ENCODE results near the gene LOXL1. TPM values are rescaled to one million over a fixed set of nuclear protein-coding genes. Genes with fewer than 3 reads are reported as not detected.

LOXL1 gene
- total and polyA plus RNA-seq, 5 donors from 2014 or later: 6.8 to 24.2 (median 7.9) TPM

DNA sequence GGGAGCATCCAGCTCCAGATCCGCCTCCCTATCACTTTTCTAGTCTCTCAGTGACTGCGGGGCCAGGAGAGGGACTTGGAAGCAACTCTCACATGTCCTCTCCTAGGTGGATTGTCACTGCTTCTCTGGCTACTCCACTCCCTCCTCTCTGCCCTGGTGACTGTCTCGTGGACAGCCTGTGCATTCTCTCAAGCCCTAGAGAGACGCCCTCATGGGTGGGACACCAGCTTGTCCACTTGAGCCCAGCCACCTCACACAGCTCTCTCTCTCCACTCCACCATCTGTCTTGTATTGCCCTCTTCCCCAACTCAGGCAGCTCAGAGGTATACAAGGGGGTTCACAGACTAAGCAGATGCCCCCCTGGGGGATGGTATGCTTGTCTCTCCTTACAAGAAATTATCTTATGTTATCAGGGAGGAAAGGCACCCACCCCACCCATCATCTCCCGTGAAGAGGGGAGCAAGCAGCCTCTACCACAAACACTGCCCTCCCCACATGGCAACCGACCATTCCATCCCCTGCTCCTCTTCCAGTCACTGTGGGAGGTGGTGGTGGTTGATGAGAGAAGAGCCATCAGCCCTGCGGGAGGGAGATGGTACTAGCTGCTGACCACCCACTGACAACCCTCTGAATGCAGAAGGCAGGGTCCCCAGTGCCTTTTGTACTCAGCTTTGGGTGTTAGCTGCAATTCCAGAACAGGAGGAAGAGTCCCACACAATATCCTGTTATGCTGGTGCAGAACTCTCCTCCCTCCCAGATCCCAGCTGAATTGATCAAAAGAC lies 15.5 kb upstream of the LOXL1 start:
- ATAC-seq (ENCODE audit: low read depth in 2 of 2) (no peak), DNase-seq (no peak)
- Histone ChIP-seq H3K4me1 (ENCODE audit: control insufficient read depth, insufficient read depth, low read length, poor library complexity, severe bottlenecking) (peaks cover 6% of the 10 kb centered on the region), H3K27me3 (ENCODE audit: control insufficient read depth, insufficient read depth, low read length) (no peaks in the 10 kb centered on the region), H3K9me3 (ENCODE audit: control insufficient read depth in 2 of 2, low read length in 2 of 2) (no peaks in the 10 kb centered on the region), H3K4me3 (ENCODE audit: low read depth, low read length) (no peak overlapping the region), H3K27ac (ENCODE audit: insufficient read depth, low read length, poor library complexity, severe bottlenecking) (no peak overlapping the region), H3K36me3 (ENCODE audit: control insufficient read depth, insufficient read depth, low read length) (no peaks in the 10 kb centered on the region)
- H3K27ac Mint-ChIP-seq: no peak overlapping the region
- H3K36me3 Mint-ChIP-seq: peaks cover 28% of the 10 kb centered on the region
- no peaks in the 10 kb centered on the region for H3K9me3 Mint-ChIP-seq
- H3K4me3 Mint-ChIP-seq: no peak overlapping the region
- H3K4me1 Mint-ChIP-seq: peaks cover 0 to 14% (median 7%) of the 10 kb centered on the region in 4 donors
- peaks cover 8% of the 10 kb centered on the region for H3K27me3 Mint-ChIP-seq

- Histone ChIP-seq H3K9me3 (ENCODE audit: control insufficient read depth in 2 of 2, low read length in 2 of 2) (no peaks in the 10 kb centered on the region), H3K4me1 (ENCODE audit: control insufficient read depth, insufficient read depth, low read length, poor library complexity, severe bottlenecking) (peaks cover 6% of the 10 kb centered on the region), H3K27ac (ENCODE audit: insufficient read depth, low read length, poor library complexity, severe bottlenecking) (no peak overlapping the region), H3K27me3 (ENCODE audit: control insufficient read depth, insufficient read depth, low read length) (no peaks in the 10 kb centered on the region), H3K36me3 (ENCODE audit: control insufficient read depth, insufficient read depth, low read length) (peaks cover 3% of the 10 kb centered on the region), H3K4me3 (ENCODE audit: low read depth, low read length) (no peak overlapping the region)
- DNase-seq (no peak), ATAC-seq (ENCODE audit: low read depth in 2 of 2) (no peak)
- Mint-ChIP-seq H3K9me3 (no peaks in the 10 kb centered on the region), H3K27me3 (peaks cover 4% of the 10 kb centered on the region), H3K36me3 (peaks cover 27% of the 10 kb centered on the region), H3K4me3 (no peak overlapping the region), H3K4me1 (peaks cover 0 to 14% (median 7%) of the 10 kb centered on the region in 4 donors), H3K27ac (no peak overlapping the region)
Measured at GRCh38 chr15:73912030-73912596, 14.1 kb upstream of the LOXL1 start.

DNA sequence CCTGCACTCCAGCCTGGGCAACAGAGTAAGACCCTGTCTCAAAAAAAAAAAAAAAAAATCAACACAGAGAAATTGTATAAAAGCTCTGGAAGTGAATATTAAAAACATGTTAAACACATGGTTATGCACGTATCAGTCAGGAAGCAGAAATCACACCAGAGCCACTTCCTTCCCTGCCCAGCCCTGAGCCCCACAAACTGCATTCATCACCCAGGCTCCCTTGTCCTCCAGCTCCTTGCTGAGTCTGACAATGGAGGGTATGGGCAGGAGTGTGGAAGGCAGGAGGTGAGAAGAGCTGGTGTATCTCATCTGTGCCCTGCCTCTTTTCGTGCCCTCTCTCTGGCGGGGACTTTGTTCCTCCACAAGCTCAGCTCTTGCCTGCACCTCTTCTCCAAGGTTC lies 12.1 kb upstream of the LOXL1 start:
- H3K27ac Mint-ChIP-seq: peak overlapping the region in 1 of 3 donors; percentile 52
- peak in 1 of 2 donors; percentile 50 for ATAC-seq (ENCODE audit: low read depth in 2 of 2)

GRCh38 chr15:73915082-73915481 lies 11.2 kb upstream of the LOXL1 start:
- Histone ChIP-seq H3K4me3 (ENCODE audit: low read depth, low read length) (no peak overlapping the region), H3K9me3 (ENCODE audit: control insufficient read depth in 2 of 2, low read length in 2 of 2) (no peaks in the 10 kb centered on the region), H3K27ac (ENCODE audit: insufficient read depth, low read length, poor library complexity, severe bottlenecking) (no peak overlapping the region), H3K27me3 (ENCODE audit: control insufficient read depth, insufficient read depth, low read length) (no peaks in the 10 kb centered on the region), H3K4me1 (ENCODE audit: control insufficient read depth, insufficient read depth, low read length, poor library complexity, severe bottlenecking) (peaks cover 9% of the 10 kb centered on the region), H3K36me3 (ENCODE audit: control insufficient read depth, insufficient read depth, low read length) (peaks cover 13% of the 10 kb centered on the region)
- Mint-ChIP-seq H3K9me3 (peaks cover 0 to 12% (median 1%) of the 10 kb centered on the region in 7 donors), H3K4me1 (peaks cover 3 to 18% (median 10%) of the 10 kb centered on the region in 4 donors), H3K4me3 (no peak overlapping the region), H3K36me3 (peaks cover 40% of the 10 kb centered on the region), H3K27ac (peak overlapping the region in 1 of 3 donors; percentile 52), H3K27me3 (peaks cover 4% of the 10 kb centered on the region)
- ATAC-seq (ENCODE audit: low read depth in 2 of 2): no peak
- DNase-seq: no peak

More for the DNA sequence above, 12.1 kb upstream of the LOXL1 start:
- Mint-ChIP-seq H3K36me3 (peaks cover 41% of the 10 kb centered on the region), H3K9me3 (peaks cover 0 to 12% (median 1%) of the 10 kb centered on the region in 7 donors), H3K4me3 (peak overlapping the region in 1 of 4 donors; percentile 22), H3K4me1 (peaks cover 0 to 17% (median 7%) of the 10 kb centered on the region in 4 donors), H3K27me3 (peaks cover 4% of the 10 kb centered on the region)
- Histone ChIP-seq H3K4me3 (ENCODE audit: low read depth, low read length) (no peak overlapping the region), H3K27ac (ENCODE audit: insufficient read depth, low read length, poor library complexity, severe bottlenecking) (no peak overlapping the region), H3K4me1 (ENCODE audit: control insufficient read depth, insufficient read depth, low read length, poor library complexity, severe bottlenecking) (peaks cover 6% of the 10 kb centered on the region), H3K36me3 (ENCODE audit: control insufficient read depth, insufficient read depth, low read length) (peaks cover 13% of the 10 kb centered on the region), H3K9me3 (ENCODE audit: control insufficient read depth in 2 of 2, low read length in 2 of 2) (no peaks in the 10 kb centered on the region), H3K27me3 (ENCODE audit: control insufficient read depth, insufficient read depth, low read length) (no peaks in the 10 kb centered on the region)
- peak in 1 of 3 donors; percentile 27 for DNase-seq

GRCh38 chr15:73918784-73919183 lies 7.5 kb upstream of the LOXL1 start:
- H3K27me3 ChIP-seq (ENCODE audit: control insufficient read depth, insufficient read depth, low read length): no peaks in the 10 kb centered on the region
- peaks cover 13% of the 10 kb centered on the region for H3K36me3 ChIP-seq (ENCODE audit: control insufficient read depth, insufficient read depth, low read length)
- Mint-ChIP-seq H3K9me3 (peaks cover 0 to 12% (median 1%) of the 10 kb centered on the region in 7 donors), H3K4me1 (peaks cover 8 to 47% (median 23%) of the 10 kb centered on the region in 4 donors), H3K27me3 (peaks cover 4% of the 10 kb centered on the region), H3K36me3 (peaks cover 28% of the 10 kb centered on the region), H3K4me3 (no peak overlapping the region), H3K27ac (no peak overlapping the region)
- no peak for DNase-seq
- H3K9me3 ChIP-seq (ENCODE audit: control insufficient read depth in 2 of 2, low read length in 2 of 2): no peaks in the 10 kb centered on the region
- no peak overlapping the region for H3K4me3 ChIP-seq (ENCODE audit: low read depth, low read length)
- H3K4me1 ChIP-seq (ENCODE audit: control insufficient read depth, insufficient read depth, low read length, poor library complexity, severe bottlenecking): peaks cover 25% of the 10 kb centered on the region
- no peak for ATAC-seq (ENCODE audit: low read depth in 2 of 2)
- H3K27ac ChIP-seq (ENCODE audit: insufficient read depth, low read length, poor library complexity, severe bottlenecking): no peak overlapping the region

GRCh38 chr15:73919706-73920105 lies 6.6 kb upstream of the LOXL1 start:
- Histone ChIP-seq H3K9me3 (ENCODE audit: control insufficient read depth in 2 of 2, low read length in 2 of 2) (no peaks in the 10 kb centered on the region), H3K4me1 (ENCODE audit: control insufficient read depth, insufficient read depth, low read length, poor library complexity, severe bottlenecking) (peaks cover 28% of the 10 kb centered on the region), H3K27ac (ENCODE audit: insufficient read depth, low read length, poor library complexity, severe bottlenecking) (peak overlapping the region; percentile 86), H3K36me3 (ENCODE audit: control insufficient read depth, insufficient read depth, low read length) (peaks cover 13% of the 10 kb centered on the region), H3K4me3 (ENCODE audit: low read depth, low read length) (no peak overlapping the region), H3K27me3 (ENCODE audit: control insufficient read depth, insufficient read depth, low read length) (no peaks in the 10 kb centered on the region)
- Mint-ChIP-seq H3K27ac (peak overlapping the region in 2 of 3 donors; percentile 9 to 25), H3K4me3 (peak overlapping the region in 1 of 4 donors; percentile 8), H3K36me3 (peaks cover 28% of the 10 kb centered on the region), H3K4me1 (peaks cover 8 to 49% (median 26%) of the 10 kb centered on the region in 4 donors), H3K9me3 (peaks cover 0 to 12% (median 1%) of the 10 kb centered on the region in 7 donors), H3K27me3 (peaks cover 4% of the 10 kb centered on the region)
- ATAC-seq (ENCODE audit: low read depth in 2 of 2): no peak
- DNase-seq: no peak

DNA sequence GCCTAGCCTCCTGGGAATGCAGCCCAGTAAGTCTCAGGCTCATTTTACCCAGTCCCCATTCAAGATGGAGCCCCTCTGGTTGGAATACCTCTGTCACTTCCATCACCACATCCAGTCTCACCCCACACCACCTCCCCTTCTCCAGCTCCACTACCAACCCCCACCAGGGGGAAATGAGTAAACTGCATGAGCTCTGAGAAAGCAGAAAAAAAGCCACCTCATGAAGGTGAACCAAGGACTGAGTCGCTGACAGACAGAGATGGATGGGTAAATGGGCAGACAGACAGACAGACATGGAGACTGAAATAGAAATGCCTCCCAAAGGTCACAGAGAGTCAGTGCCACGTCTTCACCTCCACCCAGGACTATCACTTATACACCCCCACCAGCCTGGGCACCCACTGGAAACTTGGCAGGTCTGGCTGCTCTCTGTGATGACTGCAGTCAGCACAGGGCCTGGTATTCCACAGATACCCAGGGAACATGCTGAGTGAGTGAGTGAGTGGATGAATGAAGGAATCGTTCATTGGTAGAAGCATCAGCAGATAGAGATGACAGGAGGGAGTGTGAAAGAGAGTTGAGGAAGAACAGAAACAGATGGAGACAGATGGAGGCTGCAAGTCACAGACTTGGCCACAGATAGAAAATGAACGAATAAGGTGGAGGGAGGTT lies 4.9 kb upstream of the LOXL1 start:
- peak overlapping the region; percentile 86 for H3K27ac ChIP-seq (ENCODE audit: insufficient read depth, low read length, poor library complexity, severe bottlenecking)

More for the DNA sequence above, 4.9 kb upstream of the LOXL1 start:
- Mint-ChIP-seq H3K9me3 (peaks cover 0 to 12% (median 1%) of the 10 kb centered on the region in 7 donors), H3K4me3 (peak overlapping the region in 2 of 4 donors; percentile 41 to 65), H3K4me1 (peaks cover 8 to 58% (median 32%) of the 10 kb centered on the region in 4 donors), H3K36me3 (peaks cover 21% of the 10 kb centered on the region), H3K27ac (peak overlapping the region; percentile 57 to 87 (median 58)), H3K27me3 (peaks cover 5% of the 10 kb centered on the region)
- DNase-seq (no peak), ATAC-seq (ENCODE audit: low read depth in 2 of 2) (no peak)
- H3K9me3 ChIP-seq (ENCODE audit: control insufficient read depth in 2 of 2, low read length in 2 of 2): no peaks in the 10 kb centered on the region
- H3K4me3 ChIP-seq (ENCODE audit: low read depth, low read length): no peak overlapping the region
- no peaks in the 10 kb centered on the region for H3K27me3 ChIP-seq (ENCODE audit: control insufficient read depth, insufficient read depth, low read length)
- peaks cover 41% of the 10 kb centered on the region for H3K4me1 ChIP-seq (ENCODE audit: control insufficient read depth, insufficient read depth, low read length, poor library complexity, severe bottlenecking)
- peaks cover 10% of the 10 kb centered on the region for H3K36me3 ChIP-seq (ENCODE audit: control insufficient read depth, insufficient read depth, low read length)
